GM21529 (cell line): ENCODE data around the gene LHFPL2.

Source experiments
- ATAC-seq: cut with Tn5 transposase; IDR thresholded peaks from one replicate; pipeline ENCODE4 v1.9.1; 2021; ENCODE audit not compliant: unreplicated experiment

The LHFPL2 gene

DNA sequence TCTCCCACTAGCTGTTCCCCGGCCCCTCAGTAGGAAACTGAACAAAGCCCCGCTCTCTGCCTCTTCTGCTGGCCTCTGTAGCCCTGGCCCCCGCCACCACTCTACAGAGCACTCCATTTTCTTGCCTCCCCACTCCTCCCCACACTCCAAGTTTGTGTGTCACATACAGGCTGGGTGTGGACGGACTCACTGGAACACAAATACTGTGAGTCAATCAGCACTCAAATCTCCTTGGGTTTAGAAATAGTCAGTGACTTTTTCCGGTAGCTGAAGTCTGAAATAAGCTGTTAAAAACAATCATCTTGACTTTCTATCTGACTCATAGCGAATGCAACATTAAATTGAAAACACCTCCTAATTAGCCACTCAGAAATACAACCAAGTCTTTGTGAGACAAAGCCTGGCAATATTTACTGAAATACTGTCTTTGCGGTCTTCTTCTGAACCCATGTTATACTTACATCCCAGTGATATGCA is 122.5 kb downstream of the LHFPL2 start:
- ATAC-seq = peak; percentile 50

DNA sequence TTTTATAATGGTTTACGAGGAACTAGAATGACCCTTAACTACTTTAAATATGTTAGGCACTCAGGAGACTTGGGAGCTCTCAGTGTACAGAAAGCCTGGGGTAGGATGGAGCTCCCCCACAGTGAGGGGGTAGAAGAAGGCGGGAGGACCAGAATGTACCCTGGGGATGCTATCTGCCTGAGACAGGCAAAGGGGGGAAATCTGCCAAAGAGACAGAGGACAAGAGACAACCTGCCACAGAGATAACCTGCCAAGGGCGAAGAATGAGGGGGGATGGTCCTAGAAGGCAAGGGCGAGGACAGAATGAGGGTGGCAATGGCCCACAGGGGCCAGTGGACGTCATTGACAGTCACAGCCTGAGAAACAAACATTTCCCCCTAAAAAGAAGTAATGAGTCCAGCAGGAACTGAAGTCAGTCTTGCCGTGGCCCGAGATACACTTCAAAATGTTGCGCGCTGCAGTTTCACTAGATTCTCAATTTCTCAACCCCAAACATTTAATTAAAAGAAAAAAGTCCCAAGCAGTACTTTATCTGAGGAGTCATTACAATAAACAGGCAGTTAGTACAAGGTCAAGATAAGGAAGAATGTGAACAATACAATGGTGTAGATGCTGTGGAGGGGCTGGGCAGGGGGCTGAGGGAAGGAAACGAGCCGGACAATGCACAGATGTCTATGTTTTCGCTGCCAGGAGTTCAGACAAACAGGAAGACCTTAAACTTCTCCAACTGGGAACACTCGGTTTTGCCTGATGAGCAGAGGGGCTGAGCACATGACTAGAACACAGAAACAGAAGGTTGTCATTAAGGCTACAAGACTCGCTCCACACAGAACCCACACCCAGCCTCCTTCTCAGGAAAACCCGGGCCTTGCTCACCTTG is 125.0 kb downstream of the LHFPL2 start:
- no peak for ATAC-seq

DNA sequence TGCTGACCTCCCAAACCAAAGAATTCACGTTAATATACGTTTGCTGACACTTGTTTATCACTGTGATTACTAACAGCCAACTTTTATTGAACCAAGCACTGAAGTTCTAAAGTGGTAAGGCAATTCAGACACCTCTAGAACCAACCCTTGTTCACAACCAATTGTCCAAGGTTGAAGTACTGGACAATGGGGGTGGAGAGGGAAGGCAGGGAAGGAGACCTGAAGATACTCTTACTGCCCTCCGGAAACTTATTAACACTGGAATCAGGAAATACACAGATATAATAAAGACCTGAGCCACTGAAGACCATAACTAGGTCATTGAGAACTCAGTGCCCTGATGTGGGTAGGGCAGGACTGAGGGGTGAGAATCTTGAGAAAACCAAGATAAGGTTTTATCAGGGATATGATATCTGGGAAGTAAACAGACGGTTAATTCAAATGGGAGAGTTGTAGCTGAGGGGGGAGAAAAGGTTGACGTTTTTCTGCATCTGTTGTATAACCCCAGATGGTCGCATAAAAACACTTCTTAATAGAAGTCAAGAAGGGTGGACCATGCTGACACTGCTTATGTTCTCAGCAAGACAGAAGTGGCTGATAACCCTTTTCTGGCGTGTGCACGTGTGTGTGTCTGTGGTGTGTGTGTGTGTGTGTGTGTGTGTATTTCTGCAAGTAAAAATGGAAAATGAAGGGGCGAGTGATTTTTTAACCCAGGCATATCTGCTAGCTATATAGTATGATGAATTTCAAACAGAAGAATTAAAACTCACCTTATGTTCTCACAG is 125.9 kb downstream of the LHFPL2 start:
- ATAC-seq = no peak

DNA sequence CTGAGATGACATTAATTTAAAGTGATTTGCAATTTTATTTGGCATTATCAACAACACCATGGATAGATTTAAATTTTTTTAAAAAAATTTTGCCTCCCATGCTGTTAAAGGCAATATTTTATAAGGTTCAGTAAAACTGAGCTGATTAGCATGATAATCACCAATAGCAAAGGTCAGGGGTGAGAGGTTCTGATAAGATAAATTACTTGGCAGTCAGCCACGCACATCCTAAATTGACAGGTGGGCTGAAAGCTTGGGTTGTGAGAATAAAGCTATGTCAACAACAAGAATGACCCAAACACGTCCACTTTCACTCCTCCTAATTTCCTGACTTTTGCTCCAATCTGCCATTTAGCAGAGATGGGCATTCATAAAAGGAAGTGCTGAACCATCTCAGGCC is 127.1 kb downstream of the LHFPL2 start:
- ATAC-seq = no peak

DNA sequence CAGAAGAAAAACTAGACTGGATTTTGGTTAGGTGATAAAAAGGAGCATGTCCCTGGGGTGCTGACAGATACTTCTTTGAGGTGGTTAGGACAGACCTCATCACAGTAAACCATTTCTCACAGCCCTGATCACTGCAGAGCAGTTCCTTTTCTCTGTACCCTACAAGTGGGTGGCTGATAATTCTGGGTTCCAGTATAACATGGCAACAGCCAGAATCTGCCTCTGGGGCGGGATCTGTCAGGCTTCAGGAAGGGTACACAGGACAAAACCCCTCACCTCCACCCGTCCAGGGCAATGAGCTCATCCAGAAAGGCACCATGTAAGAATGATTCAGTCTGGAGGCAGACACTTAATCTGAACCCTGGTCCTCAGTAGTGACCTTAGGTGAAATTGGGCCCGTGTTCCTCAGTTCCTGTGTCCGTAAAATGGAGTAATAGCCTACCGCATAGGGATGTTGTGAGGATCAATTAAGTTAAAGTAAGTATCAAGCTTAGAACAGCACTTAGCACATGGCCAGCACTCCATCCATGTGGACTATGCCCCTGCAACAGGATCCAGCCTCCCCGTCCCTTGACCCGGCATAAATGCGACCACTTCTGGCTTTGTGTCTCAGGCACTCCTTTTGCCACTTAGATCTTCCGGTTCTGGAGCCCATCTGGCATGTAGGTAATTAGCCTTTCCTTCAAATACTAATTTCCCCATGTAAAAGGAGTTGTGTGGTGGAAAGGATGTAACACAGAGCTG is 129.2 kb downstream of the LHFPL2 start:
- no peak for ATAC-seq

DNA sequence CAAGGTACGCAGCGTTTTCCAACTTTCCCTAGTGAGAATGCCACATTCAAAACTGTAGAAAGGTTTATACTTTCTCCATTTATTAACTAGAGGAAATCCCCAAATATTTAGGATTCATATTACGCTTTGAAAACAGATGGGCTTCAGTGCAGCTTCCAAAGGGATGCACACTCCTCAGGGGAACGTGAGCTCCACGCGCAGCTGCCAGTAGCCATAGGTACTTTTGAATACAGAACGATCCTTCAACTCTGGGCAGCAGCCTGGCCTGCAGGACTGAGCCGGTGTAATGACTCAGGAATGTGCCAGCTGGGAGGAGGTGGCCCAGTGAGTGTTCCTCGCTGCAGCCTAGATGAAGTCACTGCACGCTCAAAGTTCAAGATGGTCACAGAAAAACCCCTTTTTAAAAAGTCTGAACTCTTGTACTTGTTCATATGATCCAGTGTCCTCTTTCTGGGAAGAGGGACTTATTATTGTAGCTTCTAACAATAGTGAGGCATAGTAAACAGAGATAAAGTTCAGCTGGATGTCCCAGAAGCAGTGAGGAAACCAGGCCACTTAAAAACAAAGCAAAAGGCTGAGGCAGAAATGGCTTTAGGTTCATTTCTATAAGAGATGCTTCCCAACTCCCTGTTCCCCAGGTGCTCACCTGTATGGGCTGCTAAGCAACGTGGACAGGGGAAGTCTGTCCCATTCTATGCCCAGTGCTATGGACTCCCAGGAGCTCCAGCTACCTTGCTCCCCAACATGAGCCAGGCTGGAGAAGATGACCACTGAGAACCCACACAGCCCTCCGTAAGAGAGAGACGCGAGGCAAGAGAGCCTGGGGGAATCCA is 130.0 kb downstream of the LHFPL2 start:
- ATAC-seq = no peak

DNA sequence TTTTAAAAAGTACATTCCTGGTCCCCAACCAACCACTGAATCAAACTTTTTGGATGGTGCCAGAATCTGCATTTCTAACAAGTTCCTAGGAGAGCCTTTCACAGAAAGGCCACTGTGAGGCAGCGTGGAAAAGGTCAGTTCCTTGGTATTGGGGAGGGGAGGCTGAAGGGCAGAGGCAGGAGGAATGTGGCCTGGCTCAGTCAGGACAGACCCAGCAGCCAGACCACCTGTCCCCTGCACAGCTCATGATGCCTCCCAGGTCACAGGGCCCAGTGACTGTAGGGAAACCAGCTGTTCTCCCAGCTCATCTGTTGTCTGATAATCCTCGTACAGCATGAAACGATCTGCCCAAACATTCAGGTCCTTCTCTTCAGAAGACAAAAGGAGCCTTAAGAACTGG is 132.9 kb downstream of the LHFPL2 start:
- ATAC-seq = no peak

DNA sequence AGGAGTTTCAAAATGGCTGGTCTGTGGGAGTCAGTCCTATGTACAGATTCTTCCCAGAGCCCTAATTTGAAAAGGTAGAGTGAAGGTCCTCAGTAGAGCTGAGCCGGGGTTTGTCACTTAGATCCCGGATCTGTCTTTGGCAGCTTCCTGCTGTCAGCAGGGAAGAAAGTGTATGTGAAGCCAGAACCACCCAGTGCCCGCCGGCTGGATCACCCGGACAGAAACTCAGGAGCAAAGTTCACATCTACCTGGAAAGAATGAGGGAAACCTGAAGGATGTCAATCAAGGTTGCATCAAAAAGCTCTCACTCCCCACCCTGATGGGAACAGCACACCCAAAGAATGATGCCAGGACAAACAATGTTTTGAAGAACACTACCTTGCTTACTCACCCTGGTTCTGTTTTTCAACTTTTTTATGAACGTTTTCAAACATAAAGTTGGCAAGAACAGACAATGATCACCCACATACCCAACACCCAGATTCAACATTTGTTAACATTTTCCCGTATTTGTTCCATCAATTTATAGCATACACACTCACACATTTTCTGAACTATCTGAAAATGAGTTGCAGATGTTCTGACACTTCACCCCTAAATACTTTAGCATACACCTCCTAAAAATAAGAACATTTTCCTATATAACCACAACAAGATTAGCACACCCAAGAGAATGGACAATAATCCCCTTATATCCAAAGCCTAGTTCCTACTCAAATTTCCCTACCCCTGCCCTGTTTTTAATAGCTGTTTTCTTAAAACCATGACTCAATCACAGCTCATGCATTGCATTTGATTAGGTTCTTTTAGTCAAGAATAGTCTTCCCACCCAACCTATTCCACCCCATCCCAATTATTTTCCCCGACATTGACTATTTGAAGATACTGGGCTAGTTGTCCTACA is 133.9 kb downstream of the LHFPL2 start:
- no peak for ATAC-seq

DNA sequence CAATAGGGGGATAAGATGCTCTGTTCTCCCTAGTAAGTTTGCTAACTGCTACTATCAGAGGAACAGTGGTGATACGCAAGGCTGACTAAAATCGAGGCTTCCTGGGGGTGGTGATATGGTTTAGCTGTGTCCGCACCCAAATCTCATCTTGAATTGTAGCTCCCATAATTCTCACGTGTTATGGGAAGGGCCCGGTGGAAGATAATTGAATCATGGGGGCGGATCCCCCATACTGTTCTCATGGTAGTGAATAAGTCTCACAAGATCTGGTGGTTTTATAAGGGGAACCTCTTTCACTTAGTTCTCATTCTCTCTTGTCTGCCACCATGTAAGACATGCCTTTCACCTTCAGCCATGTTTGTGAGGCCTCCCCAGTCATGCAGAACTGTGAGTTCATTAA is 135.1 kb downstream of the LHFPL2 start:
- ATAC-seq = no peak

DNA sequence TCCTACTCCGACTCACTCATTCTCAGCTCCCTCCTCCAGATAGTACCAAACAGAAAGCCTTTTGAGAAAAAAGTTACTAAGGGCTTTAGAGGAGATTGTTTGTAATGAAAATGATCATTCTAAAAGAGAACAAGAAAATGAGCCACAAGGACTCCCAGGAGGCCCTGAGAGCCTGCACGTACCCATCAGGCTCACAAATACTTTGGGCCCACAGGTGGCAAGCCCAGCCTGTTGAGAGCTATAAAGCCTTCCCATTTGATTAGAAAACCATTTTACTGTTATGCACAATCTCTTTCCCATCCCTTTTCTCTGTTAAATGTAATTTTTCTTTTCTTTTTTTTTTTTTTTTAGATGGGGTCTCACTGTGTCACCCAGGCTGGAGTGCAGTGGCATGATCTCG is 136.1 kb downstream of the LHFPL2 start:
- no peak for ATAC-seq

DNA sequence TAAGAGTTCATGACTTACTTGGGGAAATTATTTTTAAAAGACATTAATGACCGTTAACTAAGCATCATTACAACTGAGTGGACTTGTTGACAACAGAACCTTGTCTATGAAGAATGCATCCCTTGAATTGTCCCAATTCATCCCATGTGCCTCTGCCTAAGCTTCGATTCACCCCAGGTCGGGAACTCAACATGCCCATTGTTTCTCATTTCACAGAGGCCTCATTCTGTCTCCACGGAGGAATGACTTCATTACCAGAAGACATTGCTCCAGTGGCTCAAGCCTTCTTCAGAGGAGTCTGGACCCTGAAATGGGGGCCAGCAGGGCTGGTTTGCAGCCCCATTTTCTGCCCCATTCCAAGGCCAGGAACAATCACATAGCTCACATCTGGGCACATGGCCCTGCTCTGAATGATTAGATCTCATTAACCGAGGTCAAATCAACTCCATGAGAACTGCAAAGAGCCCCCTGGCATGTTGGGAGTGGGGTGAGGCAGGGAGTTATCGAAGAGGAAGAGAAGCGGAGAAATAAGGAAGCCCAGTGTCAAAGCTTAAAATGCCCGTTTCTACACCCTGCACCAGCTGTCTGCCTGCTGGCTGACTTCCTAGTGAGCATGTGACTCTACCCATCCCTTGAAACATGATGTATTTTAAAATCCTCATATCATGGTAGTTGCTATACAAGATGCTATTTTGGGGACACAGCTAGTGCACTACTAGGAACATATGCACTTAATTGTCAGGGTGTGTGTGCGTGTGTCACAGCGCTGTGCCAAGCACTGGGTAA is 137.3 kb downstream of the LHFPL2 start:
- ATAC-seq = no peak

DNA sequence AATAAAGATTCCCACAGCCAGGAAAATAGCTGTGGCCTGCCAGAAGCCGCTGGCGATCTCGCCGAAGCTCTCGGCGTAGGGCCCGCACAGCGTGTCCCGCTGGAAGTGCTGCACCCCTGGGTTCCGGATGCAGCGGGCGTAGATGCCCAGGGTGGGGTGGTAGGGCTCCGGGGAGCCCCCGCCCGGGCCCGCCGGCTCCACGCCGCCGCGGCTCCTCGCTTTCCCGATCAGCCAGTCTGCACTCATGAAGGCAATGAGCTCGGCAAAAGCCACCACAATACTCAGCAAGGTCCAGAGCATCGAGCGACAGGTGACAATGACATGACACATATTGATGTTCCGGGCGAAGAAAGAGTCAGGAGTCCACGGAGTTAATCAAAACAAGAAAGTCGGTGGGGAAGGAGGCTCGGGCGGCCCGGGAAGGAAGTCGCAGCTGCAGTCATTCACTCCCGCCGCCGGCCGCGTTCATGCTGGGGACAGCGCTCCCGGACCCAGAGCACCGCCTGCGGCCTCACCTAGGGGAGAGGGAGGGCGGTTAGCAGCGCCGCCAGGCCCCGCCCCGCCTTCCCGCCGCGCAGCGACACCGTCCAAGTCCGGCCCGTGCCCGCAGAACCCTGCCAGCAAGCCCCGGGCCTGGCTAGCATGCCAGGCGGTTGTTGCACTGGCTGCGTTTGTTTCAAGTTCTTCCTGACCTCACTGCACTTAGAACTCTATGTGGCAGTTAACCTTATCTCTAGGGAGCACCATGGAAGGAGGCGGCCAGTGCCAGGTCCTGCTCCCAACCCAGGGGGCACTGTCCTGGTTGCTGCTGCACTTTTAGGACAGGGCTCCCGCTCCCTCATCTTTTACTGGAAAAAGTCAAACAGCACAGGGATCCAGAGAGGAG is 138.4 kb downstream of the LHFPL2 start:
- ATAC-seq = peak; percentile 80

DNA sequence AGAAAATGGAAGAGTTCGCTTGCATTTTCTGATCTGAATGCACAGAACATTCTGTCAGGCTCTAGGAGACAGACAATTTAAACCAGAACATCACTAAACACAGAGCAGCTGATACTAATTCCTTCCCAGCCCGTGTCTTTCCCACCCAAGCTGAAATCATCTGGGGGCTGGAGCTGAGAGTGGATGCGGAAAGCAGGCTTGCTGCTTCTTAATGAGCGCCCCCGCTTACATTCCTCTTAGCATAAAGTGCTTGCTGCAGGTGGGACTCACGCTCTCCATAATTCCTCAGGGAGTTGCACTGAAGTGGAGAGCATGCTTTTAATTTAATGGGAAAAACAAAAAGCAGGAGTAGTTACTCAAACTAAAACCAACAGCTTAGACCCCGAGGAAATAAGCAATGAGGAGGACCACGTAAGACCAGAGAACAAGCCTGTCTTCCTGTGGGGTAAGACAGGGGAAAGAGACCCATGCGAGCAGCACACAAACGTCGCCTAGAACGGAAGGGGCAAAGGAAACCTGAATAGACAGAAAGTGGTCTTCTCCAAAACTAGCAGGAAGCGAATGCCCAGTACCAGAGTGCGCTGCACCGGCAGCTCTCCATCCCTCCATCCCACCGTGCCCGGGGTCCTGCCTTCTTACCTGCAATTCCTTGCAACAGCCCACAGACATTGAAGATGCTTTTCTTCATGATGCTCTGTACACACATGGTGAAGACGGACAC is 139.3 kb downstream of the LHFPL2 start:
- ATAC-seq = no peak

DNA sequence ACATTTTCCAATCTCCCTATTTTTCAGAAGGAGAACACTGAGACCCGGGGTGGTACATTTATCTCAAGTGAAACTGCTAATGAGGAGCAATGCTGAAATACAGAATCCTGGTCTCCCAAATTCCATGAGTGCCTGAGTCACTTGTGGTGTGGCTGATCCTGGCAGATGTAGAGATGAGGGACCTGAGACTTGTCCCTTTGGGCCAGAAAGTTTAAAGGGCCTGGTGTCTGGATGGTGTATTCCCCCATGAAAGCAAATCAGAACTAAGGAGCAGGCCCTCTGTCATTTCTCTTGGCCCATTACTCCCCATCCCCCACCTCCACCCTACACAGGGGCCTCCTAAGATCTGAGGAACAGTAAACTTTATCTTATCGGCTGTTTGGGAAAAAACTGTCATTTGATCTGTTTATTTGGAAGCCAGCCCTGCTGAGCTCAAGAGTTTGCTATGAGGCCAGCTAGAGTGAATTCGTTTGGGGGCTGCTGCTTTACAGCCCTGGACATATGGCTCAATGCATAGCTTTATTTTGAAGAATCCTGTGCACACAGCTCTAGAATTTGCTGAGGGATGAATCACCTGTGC is 140.3 kb downstream of the LHFPL2 start:
- ATAC-seq = no peak

DNA sequence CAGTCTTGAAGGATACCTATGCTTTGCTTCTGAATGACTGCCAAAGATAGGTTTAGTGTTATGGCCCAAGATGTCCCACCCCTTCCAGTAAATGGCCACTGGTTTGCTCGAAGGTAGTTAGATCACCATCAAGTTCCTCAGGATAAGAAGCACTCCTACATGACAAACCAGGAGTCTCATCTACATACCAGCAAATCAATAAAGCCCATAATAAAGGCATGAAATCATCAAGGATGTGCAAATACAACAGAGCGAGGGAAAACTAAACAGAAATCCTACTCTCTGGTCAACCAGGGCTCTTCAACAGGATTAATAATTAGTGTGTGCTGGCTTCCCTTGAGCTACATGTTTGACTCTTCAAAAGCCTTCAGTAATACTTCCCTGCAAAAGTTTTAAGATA is 141.0 kb downstream of the LHFPL2 start:
- ATAC-seq = no peak

DNA sequence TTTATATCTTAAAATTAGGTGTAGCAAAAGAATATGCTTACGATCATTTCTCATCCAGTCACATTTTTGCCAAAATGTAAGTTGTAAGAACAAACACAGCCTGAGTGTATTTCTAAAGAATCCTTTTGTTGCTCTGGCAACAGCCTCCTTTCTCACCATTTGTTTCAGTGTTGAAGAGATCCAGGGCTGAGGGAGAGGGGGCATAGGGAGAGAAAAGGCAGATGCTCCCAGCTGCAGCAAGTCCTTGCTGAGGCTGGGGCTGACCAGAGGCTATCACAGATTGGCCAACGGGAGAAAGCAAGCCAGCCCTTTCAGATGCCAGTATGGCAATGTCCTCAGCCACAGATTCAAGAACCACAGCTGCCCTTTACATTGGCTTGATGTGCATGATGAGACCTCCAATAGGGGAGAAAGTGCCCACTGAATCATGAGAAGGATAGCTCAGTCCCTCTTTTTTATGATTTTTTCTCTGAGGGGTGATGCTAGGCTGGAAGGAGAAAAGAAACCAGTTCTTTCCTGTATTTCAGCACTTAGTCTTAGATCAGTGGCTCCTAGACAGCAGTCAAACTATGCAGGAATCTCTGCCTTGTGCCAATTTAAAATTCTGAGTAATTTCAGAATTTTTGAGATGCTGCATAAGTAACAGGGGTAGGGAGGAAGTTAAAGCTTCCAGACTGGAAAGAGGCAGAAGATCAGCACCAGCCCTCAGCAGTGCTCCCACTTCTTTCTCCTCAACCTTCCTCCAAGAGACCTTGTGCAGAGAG is 142.1 kb downstream of the LHFPL2 start:
- ATAC-seq = no peak
